Activated T-cell treated with anti-CD3 and anti-CD28 coated beads, Interleukin-2, amount 50 U/mL, for 72 hours (primary cell): ENCODE measurements around the gene SH2D4B. TPM values are rescaled to one million over a fixed set of nuclear protein-coding genes. Genes with fewer than 3 reads are reported as not detected.

Experiments used
- ATAC-seq, 2 donors: fragments of 150-1000 bp; cut with Tn5 transposase; replicated peaks in 1 of 2; 2 replicates each; pipeline ENCODE4 v1.10.0; 2021; ENCODE audit warnings: moderate library complexity in 2 of 2, mild to moderate bottlenecking in 1 of 2
- DNase-seq, 2 donors: peaks; one replicate each; pipeline ENCODE4 v3.0.0; 2021 to 2022; ENCODE audit warnings: mixed read lengths in 1 of 2
- H3K27ac Mint-ChIP-seq: one replicate; pipeline ENCODE4 v1.8.0; 2022; ENCODE audit warnings: mild to moderate bottlenecking, moderate library complexity, mixed read lengths
- H3K27me3 Mint-ChIP-seq: one replicate; pipeline ENCODE4 v1.8.0; 2022; ENCODE audit warnings: low read depth, mixed read lengths
- H3K36me3 Mint-ChIP-seq, 2 donors: one replicate each; pipeline ENCODE4 v1.8.0; 2022; ENCODE audit warnings: mixed read lengths in 2 of 2, mild to moderate bottlenecking in 1 of 2; ENCODE audit not compliant: insufficient read depth in 2 of 2
- H3K4me1 Mint-ChIP-seq: one replicate; pipeline ENCODE4 v1.8.0; 2022; ENCODE audit warnings: low read depth, mixed read lengths
- H3K4me3 Mint-ChIP-seq, 2 donors: one replicate each; pipeline ENCODE4 v1.8.0; 2022; ENCODE audit warnings: mild to moderate bottlenecking in 2 of 2, mixed read lengths in 2 of 2, moderate library complexity in 2 of 2
- H3K9me3 Mint-ChIP-seq, 2 donors: one replicate each; pipeline ENCODE4 v1.8.0; 2022; ENCODE audit warnings: mixed read lengths in 2 of 2
- total RNA-seq, 2 donors: library from RNA; stranded (reverse); gene quantifications; one replicate each; pipeline ENCODE4 v1.2.3, GENCODE V29; 2022

Gene SH2D4B
- total RNA-seq, 2 donors from 2014 or later: 0.34 to 0.46 TPM

DNA sequence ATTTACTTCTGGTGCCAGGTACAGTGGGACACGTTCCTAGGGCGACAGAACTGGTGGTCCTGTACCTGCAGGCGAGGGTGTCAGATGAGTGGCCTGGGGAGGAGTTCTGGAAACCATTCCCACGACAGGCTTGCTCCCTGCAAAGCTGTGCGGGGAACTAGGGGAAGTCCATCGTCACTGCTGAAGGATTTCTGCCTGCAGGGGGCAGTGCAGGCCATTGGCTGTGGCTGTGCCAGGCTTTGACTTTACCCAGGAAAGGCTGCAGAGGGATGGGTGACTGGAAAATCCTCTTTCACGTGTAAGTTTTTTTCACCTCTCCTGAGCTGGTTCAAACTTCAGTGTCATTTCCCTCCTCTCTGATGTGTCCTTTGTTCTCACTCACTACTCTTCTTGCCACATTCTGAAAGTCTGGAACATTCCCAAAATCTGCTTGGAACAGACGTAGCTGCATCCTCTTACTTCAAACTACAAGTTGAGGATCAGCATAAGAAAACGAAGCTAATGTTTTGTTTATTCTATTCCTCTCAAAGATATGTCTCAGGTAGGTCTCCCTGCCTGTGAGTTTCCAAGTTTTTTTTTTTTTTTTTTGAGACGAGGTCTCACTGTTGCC, 126.5 kb downstream of the SH2D4B start:
- peak; percentile 47 to 66 for ATAC-seq

DNA sequence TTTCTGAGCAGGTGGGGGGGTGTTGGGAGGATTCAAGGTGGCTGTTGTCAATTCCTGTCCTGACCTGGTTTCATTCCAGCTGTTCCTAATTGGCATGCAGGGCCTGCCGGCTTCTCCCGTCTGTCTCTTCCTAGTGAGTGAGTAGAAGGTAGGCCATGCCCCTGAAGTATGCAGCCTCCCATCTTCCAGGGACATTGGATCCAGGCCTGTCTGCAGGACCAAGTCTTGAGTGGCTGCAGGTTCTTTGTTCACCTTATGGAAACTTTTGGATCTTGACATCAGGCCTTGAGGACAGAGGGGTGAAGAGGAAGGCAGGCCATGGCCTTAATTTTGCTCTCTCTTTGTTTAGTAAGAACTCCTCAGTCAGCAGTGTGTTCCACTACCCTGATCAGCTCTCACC, 131.8 kb downstream of the SH2D4B start:
- Mint-ChIP-seq H3K27ac (no peak overlapping the region), H3K27me3 (peaks cover 10% of the 10 kb centered on the region), H3K36me3 (no peaks in the 10 kb centered on the region), H3K9me3 (no peaks in the 10 kb centered on the region), H3K4me3 (no peak overlapping the region), H3K4me1 (no peaks in the 10 kb centered on the region)
- DNase-seq (no peak), ATAC-seq (no peak)

More for the DNA sequence above, 126.5 kb downstream of the SH2D4B start:
- Mint-ChIP-seq H3K9me3 (no peaks in the 10 kb centered on the region), H3K36me3 (no peaks in the 10 kb centered on the region), H3K4me3 (no peak overlapping the region), H3K27ac (no peak overlapping the region), H3K27me3 (peaks cover 25% of the 10 kb centered on the region), H3K4me1 (peaks cover 6% of the 10 kb centered on the region)
- DNase-seq: peak; percentile 56 to 64

DNA sequence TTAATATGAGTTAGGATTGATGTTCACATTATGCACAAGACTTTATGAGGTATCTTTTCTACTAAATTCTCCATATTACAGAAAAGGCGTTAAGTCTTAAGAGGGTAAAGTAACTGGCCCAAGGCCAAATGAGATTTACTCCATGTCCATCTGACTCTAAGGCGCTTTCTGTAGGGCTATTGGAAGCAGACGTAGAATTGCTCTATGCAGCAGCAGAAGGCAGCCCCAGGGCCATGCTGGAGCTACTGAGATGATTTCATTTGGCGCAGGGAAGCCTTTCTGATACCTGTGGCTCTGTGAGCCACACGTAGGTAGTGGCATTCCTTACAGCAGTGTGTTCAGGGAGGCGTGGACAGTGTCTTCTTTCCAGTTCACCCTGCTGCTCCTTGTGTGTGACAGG, 133.1 kb downstream of the SH2D4B start:
- H3K9me3 Mint-ChIP-seq: no peaks in the 10 kb centered on the region
- no peaks in the 10 kb centered on the region for H3K4me1 Mint-ChIP-seq
- H3K4me3 Mint-ChIP-seq: no peak overlapping the region
- DNase-seq: no peak
- ATAC-seq: no peak
- no peak overlapping the region for H3K27ac Mint-ChIP-seq
- no peaks in the 10 kb centered on the region for H3K36me3 Mint-ChIP-seq
- peaks cover 10% of the 10 kb centered on the region for H3K27me3 Mint-ChIP-seq

DNA sequence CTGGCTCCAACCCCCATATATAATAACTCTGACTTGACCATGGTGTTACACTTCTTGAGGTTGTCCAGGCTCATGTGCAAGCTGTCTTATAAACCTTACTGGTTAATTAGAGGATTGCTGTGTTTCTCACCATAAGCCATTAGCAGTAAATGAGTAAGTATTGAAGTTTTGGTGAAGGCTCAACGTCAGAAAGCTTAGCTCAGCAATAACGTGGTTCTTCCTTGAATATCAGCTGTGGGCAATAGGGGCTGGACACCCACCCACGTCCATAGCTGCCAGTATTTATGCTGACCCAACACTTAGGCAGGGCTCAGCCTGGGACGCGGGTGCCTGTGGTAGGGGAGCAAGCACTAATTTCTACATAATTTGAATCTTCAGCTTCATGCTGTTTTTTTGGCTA, 134.1 kb downstream of the SH2D4B start:
- peaks cover 10% of the 10 kb centered on the region for H3K27me3 Mint-ChIP-seq
- no peaks in the 10 kb centered on the region for H3K4me1 Mint-ChIP-seq
- H3K9me3 Mint-ChIP-seq: no peaks in the 10 kb centered on the region
- no peak overlapping the region for H3K27ac Mint-ChIP-seq
- no peak overlapping the region for H3K4me3 Mint-ChIP-seq
- ATAC-seq (no peak), DNase-seq (no peak)
- H3K36me3 Mint-ChIP-seq: no peaks in the 10 kb centered on the region

DNA sequence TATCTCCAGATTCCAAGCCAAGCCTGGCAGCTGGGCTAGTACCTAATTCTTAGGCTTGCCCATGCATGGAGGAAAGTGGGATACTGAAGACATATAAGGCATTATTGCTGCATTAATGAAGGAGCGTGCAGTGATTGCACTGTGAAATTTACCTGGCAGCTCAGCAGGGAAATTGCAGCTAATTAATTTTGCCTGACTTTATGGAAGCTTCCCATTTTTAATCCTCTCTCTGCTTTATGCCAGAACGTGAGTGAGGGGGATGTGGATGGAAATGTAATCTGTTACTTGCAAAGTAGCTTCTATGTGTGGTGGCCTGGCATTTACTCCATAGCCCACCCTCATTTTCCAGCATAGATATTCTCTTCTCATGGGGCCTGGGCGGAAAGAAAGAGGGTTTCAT, 134.9 kb downstream of the SH2D4B start:
- no peak for ATAC-seq

DNA sequence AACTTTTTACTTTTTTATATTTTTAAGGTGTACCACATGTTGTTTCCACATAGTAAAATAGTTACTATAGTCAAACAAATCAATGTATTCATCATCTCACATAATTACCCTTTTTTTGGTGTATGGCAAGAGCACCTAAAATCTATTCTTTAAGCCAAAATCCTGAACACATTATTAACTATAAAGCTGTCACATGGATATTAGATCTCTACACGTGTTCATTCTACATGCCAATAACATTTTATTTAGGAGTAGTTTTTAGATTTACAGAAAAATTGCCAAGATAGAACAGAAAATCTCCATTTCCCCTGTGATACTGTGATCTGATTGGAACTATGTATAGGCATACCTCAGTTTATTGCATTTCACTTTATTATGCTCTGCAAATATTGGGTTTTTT, 137.1 kb downstream of the SH2D4B start:
- Mint-ChIP-seq H3K4me1 (no peaks in the 10 kb centered on the region), H3K4me3 (no peak overlapping the region), H3K9me3 (no peaks in the 10 kb centered on the region), H3K27me3 (peaks cover 6% of the 10 kb centered on the region), H3K36me3 (no peaks in the 10 kb centered on the region), H3K27ac (no peak overlapping the region)
- no peak for ATAC-seq
- no peak for DNase-seq

More for the DNA sequence above, 134.9 kb downstream of the SH2D4B start:
- Mint-ChIP-seq H3K27ac (no peak overlapping the region), H3K4me3 (no peak overlapping the region), H3K9me3 (no peaks in the 10 kb centered on the region), H3K27me3 (peaks cover 10% of the 10 kb centered on the region), H3K36me3 (no peaks in the 10 kb centered on the region), H3K4me1 (no peaks in the 10 kb centered on the region)
- DNase-seq: no peak

DNA sequence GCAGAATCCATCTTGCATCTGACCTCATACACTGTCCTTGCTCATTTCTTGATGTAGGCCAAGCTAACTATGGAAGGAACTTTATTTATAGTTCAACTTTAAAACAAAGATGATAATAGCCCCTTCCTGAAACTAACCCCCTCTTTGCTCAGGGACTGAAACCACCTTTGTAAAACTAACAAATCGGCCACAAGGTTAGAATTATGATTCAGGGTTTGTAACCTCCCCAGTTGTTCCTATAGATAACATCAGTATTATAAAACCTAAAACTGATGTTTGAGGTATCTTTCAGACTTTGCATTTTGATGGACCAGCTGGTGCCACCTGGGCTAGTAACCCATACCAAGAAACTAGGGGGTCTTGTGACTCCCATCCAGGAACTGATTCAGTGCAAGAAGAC, 143.4 kb downstream of the SH2D4B start:
- no peaks in the 10 kb centered on the region for H3K36me3 Mint-ChIP-seq
- no peak overlapping the region for H3K4me3 Mint-ChIP-seq
- no peaks in the 10 kb centered on the region for H3K27me3 Mint-ChIP-seq

DNA sequence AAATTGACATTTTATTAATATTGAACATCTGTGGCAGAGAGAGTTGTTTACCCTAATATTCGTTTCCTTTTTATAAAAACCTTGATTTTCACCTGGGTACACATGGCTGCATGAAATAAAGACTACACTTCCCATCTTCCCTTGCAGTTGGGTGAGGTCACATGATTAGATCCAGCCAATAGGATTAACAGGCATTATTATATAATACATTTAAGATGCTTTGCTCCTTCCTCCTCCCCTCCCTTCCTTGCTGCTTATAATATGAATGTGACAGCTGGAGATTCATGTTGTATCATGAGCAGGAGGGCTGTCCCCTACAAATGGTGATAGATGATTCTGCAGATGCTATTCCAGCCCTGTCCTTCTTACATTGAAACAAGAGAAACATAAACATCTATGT, 146.6 kb downstream of the SH2D4B start:
- DNase-seq (no peak), ATAC-seq (peak in 1 of 2 donors; percentile 44)
- peaks cover under 1% of the 10 kb centered on the region for H3K27me3 Mint-ChIP-seq
- no peaks in the 10 kb centered on the region for H3K4me1 Mint-ChIP-seq
- no peaks in the 10 kb centered on the region for H3K36me3 Mint-ChIP-seq
- H3K27ac Mint-ChIP-seq: no peak overlapping the region
- H3K9me3 Mint-ChIP-seq: peaks cover 0 to 2% of the 10 kb centered on the region in 2 donors
- H3K4me3 Mint-ChIP-seq: no peak overlapping the region

More for the DNA sequence above, 143.4 kb downstream of the SH2D4B start:
- no peak overlapping the region for H3K27ac Mint-ChIP-seq
- ATAC-seq (no peak), DNase-seq (no peak)
- H3K4me1 Mint-ChIP-seq: no peaks in the 10 kb centered on the region
- H3K9me3 Mint-ChIP-seq: peaks cover 0 to 2% of the 10 kb centered on the region in 2 donors

DNA sequence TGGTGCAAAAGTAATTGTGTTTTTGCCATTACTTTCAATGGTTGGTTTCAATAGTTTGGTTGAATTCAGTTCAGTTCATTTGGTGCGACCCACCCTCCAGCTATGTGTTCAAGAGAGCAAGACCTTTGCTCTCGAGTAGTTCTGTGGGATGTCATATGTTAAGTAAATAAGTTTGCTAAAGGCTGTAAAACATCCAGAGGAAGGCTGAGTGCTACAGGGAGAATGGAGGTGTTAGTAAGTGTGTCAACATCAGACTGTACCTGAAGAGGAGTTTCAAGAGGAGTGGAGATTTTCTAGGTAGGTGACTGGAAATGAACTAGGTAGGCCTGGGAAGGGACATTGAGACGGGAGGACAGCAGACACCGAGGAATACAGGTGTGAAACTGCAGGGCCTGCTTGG, 147.7 kb downstream of the SH2D4B start:
- ATAC-seq (no peak), DNase-seq (no peak)
- Mint-ChIP-seq H3K36me3 (no peaks in the 10 kb centered on the region), H3K27me3 (peaks cover 12% of the 10 kb centered on the region), H3K27ac (no peak overlapping the region), H3K4me3 (no peak overlapping the region), H3K4me1 (no peaks in the 10 kb centered on the region), H3K9me3 (peaks cover 0 to 2% of the 10 kb centered on the region in 2 donors)

DNA sequence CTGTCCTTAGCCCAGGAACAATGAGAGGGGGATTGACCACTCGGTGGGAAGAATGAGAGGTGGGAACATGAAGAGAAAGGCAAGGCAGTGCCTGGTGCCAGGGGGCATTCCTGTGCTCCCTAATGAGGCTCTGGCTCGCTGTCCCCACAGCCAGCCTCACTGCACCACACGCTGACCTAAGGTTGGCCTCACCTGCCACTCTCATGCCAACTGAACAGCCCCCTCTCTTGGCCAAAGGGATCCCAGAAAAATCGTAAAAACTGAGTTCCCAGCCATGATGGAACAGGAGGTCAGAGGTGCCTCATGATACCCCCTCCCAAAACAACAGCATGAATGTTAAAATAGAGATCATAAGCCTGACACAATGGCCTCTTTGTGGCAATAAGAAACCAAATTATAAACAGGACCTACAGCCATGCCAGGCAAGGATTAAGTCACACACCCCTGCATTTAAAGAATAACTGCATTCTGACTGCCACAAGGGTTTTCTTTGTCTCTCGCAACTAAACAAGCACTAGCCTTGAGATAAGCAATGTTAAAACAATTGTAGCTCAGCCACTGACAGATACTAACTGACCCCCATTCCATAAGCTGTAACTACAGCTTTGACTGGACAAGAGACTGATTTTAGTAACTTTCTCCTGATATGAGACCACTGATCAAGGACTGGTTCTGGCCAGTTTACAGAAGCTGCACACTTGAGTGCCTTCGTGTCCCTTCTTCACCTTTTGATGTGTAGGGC, 149.2 kb downstream of the SH2D4B start:
- H3K36me3 Mint-ChIP-seq: no peaks in the 10 kb centered on the region
- ATAC-seq: no peak
- peaks cover 0 to 2% of the 10 kb centered on the region in 2 donors for H3K9me3 Mint-ChIP-seq
- no peak overlapping the region for H3K4me3 Mint-ChIP-seq
- no peak overlapping the region for H3K27ac Mint-ChIP-seq
- no peak for DNase-seq
- peaks cover 20% of the 10 kb centered on the region for H3K27me3 Mint-ChIP-seq
- H3K4me1 Mint-ChIP-seq: no peaks in the 10 kb centered on the region

DNA sequence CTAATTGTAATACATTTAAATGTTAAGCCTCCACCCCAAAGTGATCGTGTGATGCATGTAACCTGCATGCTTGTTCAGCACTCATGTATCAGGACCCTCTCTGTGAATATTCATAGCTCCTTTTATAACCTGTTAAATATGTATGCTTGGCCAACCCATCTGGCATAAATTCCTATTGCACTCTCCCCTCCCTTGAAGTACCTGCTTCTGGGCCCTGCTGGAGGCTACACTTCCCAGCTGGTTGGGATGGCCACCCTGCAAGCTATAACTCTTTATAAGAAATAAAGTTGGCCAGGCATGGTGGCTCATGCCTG, 149.7 kb downstream of the SH2D4B start:
- Mint-ChIP-seq H3K9me3 (peaks cover 0 to 2% of the 10 kb centered on the region in 2 donors), H3K36me3 (no peaks in the 10 kb centered on the region), H3K27ac (no peak overlapping the region), H3K4me3 (no peak overlapping the region), H3K27me3 (peaks cover 20% of the 10 kb centered on the region), H3K4me1 (no peaks in the 10 kb centered on the region)
- no peak for DNase-seq
- no peak for ATAC-seq

DNA sequence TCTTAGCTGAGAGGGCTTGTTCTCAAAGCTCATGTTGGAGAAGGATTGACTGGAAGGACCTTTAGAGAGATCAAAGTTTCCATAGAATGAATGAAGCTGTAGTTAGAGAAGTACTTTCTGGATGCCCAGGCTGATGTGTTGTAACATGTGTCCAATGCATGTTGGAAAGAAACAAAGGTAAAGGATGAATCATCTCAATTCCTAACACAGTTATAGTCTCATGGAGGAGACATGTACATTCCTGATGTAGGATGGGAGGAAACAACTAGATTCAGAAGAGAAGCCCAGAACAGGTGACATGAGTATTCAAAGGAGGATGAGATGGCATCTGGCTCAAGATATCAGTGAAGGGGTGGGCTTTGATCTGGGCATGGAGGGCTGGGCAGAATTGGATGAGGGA, 152.7 kb downstream of the SH2D4B start:
- DNase-seq (no peak), ATAC-seq (no peak)
- H3K36me3 Mint-ChIP-seq: no peaks in the 10 kb centered on the region
- no peak overlapping the region for H3K27ac Mint-ChIP-seq
- no peak overlapping the region for H3K4me3 Mint-ChIP-seq
- no peaks in the 10 kb centered on the region for H3K4me1 Mint-ChIP-seq
- no peaks in the 10 kb centered on the region for H3K9me3 Mint-ChIP-seq
- H3K27me3 Mint-ChIP-seq: peaks cover 20% of the 10 kb centered on the region

DNA sequence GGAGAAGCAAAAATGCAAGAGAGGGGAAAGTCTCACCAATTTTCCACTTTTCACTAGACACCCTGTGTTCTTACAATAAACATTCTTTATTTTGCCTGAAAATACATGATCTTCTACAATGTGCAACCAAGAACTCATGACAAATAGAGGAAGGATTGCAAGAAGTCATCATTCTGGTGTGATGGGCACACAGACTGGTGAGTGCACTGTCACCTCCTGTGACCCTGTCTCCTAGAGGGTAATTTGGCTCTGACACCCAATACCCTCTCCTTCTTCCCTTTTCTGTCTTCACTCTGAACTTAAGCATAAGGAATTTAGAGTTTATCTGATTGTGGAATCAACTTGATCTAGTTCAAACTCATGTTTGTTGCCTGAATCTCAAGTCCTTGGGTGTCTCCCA, 153.7 kb downstream of the SH2D4B start:
- H3K4me1 Mint-ChIP-seq: no peaks in the 10 kb centered on the region
- no peak overlapping the region for H3K4me3 Mint-ChIP-seq
- DNase-seq (no peak), ATAC-seq (no peak)
- H3K9me3 Mint-ChIP-seq: no peaks in the 10 kb centered on the region
- H3K27me3 Mint-ChIP-seq: peaks cover 20% of the 10 kb centered on the region
- no peaks in the 10 kb centered on the region for H3K36me3 Mint-ChIP-seq
- H3K27ac Mint-ChIP-seq: no peak overlapping the region

DNA sequence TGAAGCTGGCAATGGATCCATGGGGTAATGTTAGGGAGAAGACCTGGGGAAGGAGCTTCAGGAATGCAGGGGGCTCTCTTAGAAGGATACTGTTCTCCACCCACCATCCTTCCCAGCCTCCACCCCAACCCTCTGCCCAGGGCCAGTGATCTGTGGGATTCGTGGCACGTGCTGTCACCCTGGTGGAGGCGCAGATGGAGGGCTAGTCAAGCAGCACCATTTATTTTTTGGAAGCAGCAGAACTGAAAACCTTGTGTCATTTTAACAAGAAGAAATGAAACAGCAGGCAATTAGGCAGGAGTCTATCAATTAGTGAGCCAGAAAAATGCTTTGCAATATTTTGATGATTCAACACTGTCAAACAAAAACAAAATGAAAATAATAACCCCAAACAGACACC, 155.9 kb downstream of the SH2D4B start:
- peaks cover 20% of the 10 kb centered on the region for H3K27me3 Mint-ChIP-seq
- H3K4me1 Mint-ChIP-seq: no peaks in the 10 kb centered on the region
- H3K9me3 Mint-ChIP-seq: no peaks in the 10 kb centered on the region
- no peak overlapping the region for H3K27ac Mint-ChIP-seq
- no peak for ATAC-seq
- DNase-seq: no peak
- no peak overlapping the region for H3K4me3 Mint-ChIP-seq
- H3K36me3 Mint-ChIP-seq: no peaks in the 10 kb centered on the region
